Smooth muscle cell (in vitro differentiated cells): ENCODE measurements around the gene RAB10. TPM values are rescaled to one million over a fixed set of nuclear protein-coding genes. Genes with fewer than 3 reads are reported as not detected.

Experiments used
- DNase-seq: peaks from one replicate; lab custom pipeline; 2025; ENCODE audit not compliant: unreplicated experiment; lab: John Stamatoyannopoulos, UW
- H2AFZ ChIP-seq: fragments of 200-600 bp; sonication (generic); 2 replicates; pipeline ENCODE4 v1.6.0; 2016; ENCODE audit warnings: antibody characterized with exemption, low read depth, mild to moderate bottlenecking
- H3F3A ChIP-seq: fragments of 200-600 bp; sonication (generic); 2 replicates; pipeline ENCODE4 v1.6.0; 2017; ENCODE audit warnings: antibody characterized with exemption, low read depth
- H3K27ac ChIP-seq: fragments of 200-600 bp; sonication (generic); 2 replicates; pipeline ENCODE4 v1.5.1; 2016; ENCODE audit warnings: low read depth, mild to moderate bottlenecking
- H3K27me3 ChIP-seq: fragments of 200-600 bp; sonication (generic); 2 replicates; pipeline ENCODE4 v1.6.1; 2016; ENCODE audit warnings: low read depth, mild to moderate bottlenecking
- H3K36me3 ChIP-seq: fragments of 200-600 bp; sonication (generic); 2 replicates; pipeline ENCODE4 v1.5.1; 2016; ENCODE audit warnings: low read depth
- H3K4me1 ChIP-seq: fragments of 200-600 bp; sonication (generic); 2 replicates; pipeline ENCODE4 v1.5.1; 2016; ENCODE audit warnings: low read depth
- H3K4me2 ChIP-seq: fragments of 200-600 bp; sonication (generic); 2 replicates; pipeline ENCODE4 v1.6.0; 2016; ENCODE audit warnings: mild to moderate bottlenecking
- H3K4me3 ChIP-seq: fragments of 200-600 bp; sonication (generic); 2 replicates; pipeline ENCODE4 v1.5.1; 2016; ENCODE audit warnings: mild to moderate bottlenecking
- H3K79me2 ChIP-seq: fragments of 200-600 bp; sonication (generic); 2 replicates; pipeline ENCODE4 v1.6.0; 2016; ENCODE audit warnings: low read depth, mild to moderate bottlenecking
- H3K9ac ChIP-seq: fragments of 200-600 bp; sonication (generic); 2 replicates; pipeline ENCODE4 v1.6.0; 2016; ENCODE audit warnings: low read depth
- H3K9me3 ChIP-seq: fragments of 200-600 bp; sonication (generic); replicated peaks from 2 replicates; pipeline ENCODE4 v1.5.1; 2016; ENCODE audit warnings: low read depth
- H4K20me1 ChIP-seq: fragments of 200-600 bp; sonication (generic); 2 replicates; pipeline ENCODE4 v1.6.0; 2016; ENCODE audit warnings: low read depth
- CTCF ChIP-seq: fragments of 200-600 bp; sonication (generic); IDR thresholded peaks from 2 replicates; pipeline ENCODE4 v1.5.1; 2017; ENCODE audit warnings: borderline replicate concordance, mild to moderate bottlenecking, antibody characterized with exemption; ENCODE audit not compliant: insufficient read depth, poor library complexity, severe bottlenecking
- WGBS: methylation state at CpG from one replicate; pipeline ENCODE4 v1.1.7; 2016; ENCODE audit warnings: low lambda C conversion rate; 5-methylcytosine and 5-hydroxymethylcytosine counted together
- polyA plus RNA-seq: library from polyadenylated mRNA; unstranded; fragments of >200 nt; fragmentation: Nextera tagmentation; extraction: Ambion mirVana; gene quantifications from 2 replicates; pipeline ENCODE4 v1.2.1, GENCODE V29; 2016
- total RNA-seq: library from RNA; depleted of rRNA; stranded (reverse); fragments of >200 nt; gene quantifications from 2 replicates; pipeline ENCODE4 v1.2.3, GENCODE V29; 2014

RAB10 gene
- total and polyA plus RNA-seq, 2 experiments from 2014 or later: 101 to 149 TPM

DNA sequence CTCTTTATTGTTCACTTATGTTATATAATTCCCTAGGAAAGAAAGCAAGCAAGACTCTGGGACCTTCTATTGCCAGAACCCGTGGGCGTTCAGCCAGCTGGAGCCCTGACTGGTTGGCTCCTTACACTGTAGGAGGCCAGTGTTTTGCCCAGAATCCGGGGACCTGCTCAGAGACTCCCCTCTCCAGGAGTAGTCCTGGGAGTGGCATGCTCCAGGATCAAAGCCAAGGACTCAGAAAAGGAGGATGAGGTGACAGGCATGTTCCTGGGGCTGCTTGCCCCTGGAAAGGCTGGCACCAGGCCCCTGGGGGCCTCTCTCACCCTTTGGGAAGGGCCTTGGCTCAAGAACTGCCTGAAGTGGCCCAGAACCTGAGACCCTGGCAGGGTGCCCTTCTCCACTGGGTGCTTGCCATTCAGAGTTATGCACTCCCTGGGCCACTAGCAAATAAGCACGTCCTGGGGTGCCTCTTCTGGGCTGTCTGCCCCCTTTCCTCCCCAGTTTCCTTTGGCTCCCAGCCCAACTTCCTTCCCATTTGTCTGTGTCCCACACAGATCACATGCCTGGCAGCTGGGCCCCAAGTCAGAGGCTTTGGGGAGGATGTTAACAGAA is 32.0 kb upstream of the RAB10 start:
- Histone ChIP-seq H3K4me2 (no peak overlapping the region), H3K27ac (no peak overlapping the region), H3K36me3 (no peaks in the 10 kb centered on the region), H3F3A (no peaks in the 10 kb centered on the region), H3K27me3 (no peaks in the 10 kb centered on the region), H3K9me3 (no peaks in the 10 kb centered on the region), H3K4me1 (no peaks in the 10 kb centered on the region), H2AFZ (no peak overlapping the region), H3K79me2 (no peaks in the 10 kb centered on the region), H4K20me1 (no peaks in the 10 kb centered on the region), H3K4me3 (no peak overlapping the region), H3K9ac (no peak overlapping the region)
- TF ChIP-seq CTCF: no peak
- WGBS: 86% methylated on average over 4 of the region's 4 CpGs
- no peak for DNase-seq

DNA sequence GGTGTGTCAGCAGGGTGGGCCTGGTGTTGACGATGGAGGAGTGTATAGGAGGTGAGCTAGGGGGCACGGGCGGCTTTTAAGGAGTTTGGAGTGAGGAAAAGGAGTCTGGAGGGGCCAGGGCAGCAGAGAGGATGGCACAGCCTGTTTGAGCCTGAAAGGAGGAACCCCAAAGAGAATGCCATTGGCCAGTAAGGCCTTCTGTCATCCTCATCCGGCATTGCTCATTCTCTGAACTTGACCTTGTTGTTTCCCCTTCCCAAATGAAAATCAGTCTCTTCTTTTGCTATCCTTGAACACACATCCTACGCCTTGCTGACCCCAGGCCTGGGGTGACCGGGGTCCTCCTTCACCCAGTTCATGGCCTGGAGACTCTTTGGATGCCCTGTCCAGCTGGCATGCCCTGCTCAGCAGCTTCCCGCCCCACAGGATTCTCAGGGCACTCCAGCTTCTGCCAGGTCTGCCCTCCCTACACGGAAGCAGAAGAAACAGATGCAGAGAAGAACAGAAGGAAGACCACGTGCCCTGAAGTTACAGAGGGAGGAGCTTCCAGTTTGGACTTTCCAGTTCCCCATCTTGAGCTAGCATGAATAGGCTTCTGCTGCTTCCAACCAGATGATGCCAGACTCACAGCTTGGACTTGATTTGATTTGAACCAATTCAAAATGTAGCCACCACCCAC is 31.1 kb upstream of the RAB10 start:
- Histone ChIP-seq H3K9ac (no peak overlapping the region), H3F3A (no peaks in the 10 kb centered on the region), H3K4me3 (no peak overlapping the region), H4K20me1 (no peaks in the 10 kb centered on the region), H3K9me3 (no peaks in the 10 kb centered on the region), H3K4me2 (no peak overlapping the region), H3K4me1 (no peaks in the 10 kb centered on the region), H3K36me3 (no peaks in the 10 kb centered on the region), H3K27me3 (no peaks in the 10 kb centered on the region), H2AFZ (no peak overlapping the region), H3K79me2 (no peaks in the 10 kb centered on the region), H3K27ac (no peak overlapping the region)
- no peak for DNase-seq
- no peak for TF ChIP-seq CTCF
- WGBS: 92% methylated on average over 9 of the region's 9 CpGs

DNA sequence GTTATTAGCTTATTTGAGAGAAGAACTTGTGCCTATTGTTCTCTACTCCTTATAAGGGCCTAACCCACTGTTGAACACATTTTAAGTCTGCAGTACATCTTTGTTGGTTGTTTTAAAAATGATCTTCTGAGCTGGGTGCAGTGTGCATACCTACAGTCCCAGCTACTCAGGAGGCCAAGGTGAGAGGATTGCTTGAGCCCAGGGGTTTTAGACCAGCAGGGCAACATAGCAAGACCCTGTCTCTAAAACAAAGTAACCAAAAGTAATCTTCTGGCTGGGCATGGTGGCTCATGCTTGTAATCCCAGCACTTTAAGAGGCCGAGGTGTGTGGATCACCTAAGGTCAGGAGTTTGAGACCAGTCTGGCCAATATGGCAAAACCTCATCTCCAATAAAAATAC is 25.8 kb upstream of the RAB10 start:
- no peaks in the 10 kb centered on the region for H3K79me2 ChIP-seq
- DNase-seq: no peak
- H3K36me3 ChIP-seq: no peaks in the 10 kb centered on the region
- H3K4me1 ChIP-seq: peaks cover 15% of the 10 kb centered on the region
- H3K9me3 ChIP-seq: no peaks in the 10 kb centered on the region
- H2AFZ ChIP-seq: no peak overlapping the region
- H3K27me3 ChIP-seq: no peaks in the 10 kb centered on the region
- H3K4me2 ChIP-seq: no peak overlapping the region
- no peaks in the 10 kb centered on the region for H3F3A ChIP-seq
- peak overlapping the region; percentile 61 for H3K27ac ChIP-seq
- no peak overlapping the region for H3K9ac ChIP-seq
- no peak for TF ChIP-seq CTCF
- WGBS: 96% methylated on average over 1 of the region's 1 CpG
- no peaks in the 10 kb centered on the region for H4K20me1 ChIP-seq
- no peak overlapping the region for H3K4me3 ChIP-seq
